Measurements from ENCODE around the gene TBC1D24. TPM values are rescaled to one million over a fixed set of nuclear protein-coding genes. Genes with fewer than 3 reads are reported as not detected.

Gene TBC1D24
- total RNA-seq, 1 experiment from 2014 or later = 24.6 TPM

GRCh38 chr16:2528161-2529060, 53.5 kb downstream of the TBC1D24 start:
- TF ChIP-seq ELF1 (IDR thresholded peaks at IDR 0.05; ENCODE audit: borderline replicate concordance, low read depth) (no peak), SP1 (IDR thresholded peaks at IDR 0.05; ENCODE audit: low read depth) (no peak), MAX (IDR thresholded peaks at IDR 0.05) (no peak), FOSL1 (IDR thresholded peaks at IDR 0.05; ENCODE audit: low read depth) (no peak)
- H3K27me3 ChIP-seq (ENCODE audit: insufficient read depth, low read length) = no peaks in the 10 kb centered on the region
- intact Hi-C loops (cut with micrococcal nuclease) = no loop called here
- H3K27ac ChIP-seq (ENCODE audit: low read depth, low read length) = no peak overlapping the region
- H3K4me2 ChIP-seq (ENCODE audit: low read length) = no peak overlapping the region
- CTCF ChIA-PET = no interaction called here
- H3K36me3 ChIP-seq (ENCODE audit: control insufficient read depth in 1 of 2, insufficient read depth in 2 of 2, low read length in 2 of 2) = peaks cover 10 to 35% of the 10 kb centered on the region in 2 experiments; a peak in 3 of 4 replicates
- H3K4me1 ChIP-seq (ENCODE audit: control insufficient read depth in 1 of 2, insufficient read depth in 2 of 2, low read length in 2 of 2) = peaks cover 2 to 25% of the 10 kb centered on the region in 2 experiments; a peak in 3 of 4 replicates
- no peaks in the 10 kb centered on the region for H3K9me2 ChIP-seq (ENCODE audit: insufficient read depth)
- RAD21 ChIA-PET (ENCODE audit: low non-redundant PET in 1 of 2, low total read pairs in 2 of 2, uncharacterized antibody in 2 of 2, unreplicated experiment in 2 of 2) = no interaction called here
- peaks cover 11% of the 10 kb centered on the region for H3K79me2 ChIP-seq (ENCODE audit: insufficient read depth, low read length)
- H2AFZ ChIP-seq (ENCODE audit: low read depth, low read length, poor library complexity, severe bottlenecking) = no peak overlapping the region
- H3K9me3 ChIP-seq (ENCODE audit: control insufficient read depth in 1 of 2, insufficient read depth in 1 of 2, low read depth in 1 of 2, low read length in 2 of 2) = no peaks in the 10 kb centered on the region
- DNase-seq (ENCODE audit: low read depth, low spot score) = no peak
- H3K9ac ChIP-seq (ENCODE audit: low read length) = no peak overlapping the region
- ATAC-seq = no peak
- no peaks in the 10 kb centered on the region for H4K20me1 ChIP-seq (ENCODE audit: insufficient read depth)
- no peak overlapping the region for H3K4me3 ChIP-seq (replicated peaks in 1 of 2; ENCODE audit: low read depth in 1 of 2, low read length in 2 of 2)
- no TSS peak for BruUV-seq (replicated peaks)
- POLR2A ChIA-PET = no interaction called here

DNA sequence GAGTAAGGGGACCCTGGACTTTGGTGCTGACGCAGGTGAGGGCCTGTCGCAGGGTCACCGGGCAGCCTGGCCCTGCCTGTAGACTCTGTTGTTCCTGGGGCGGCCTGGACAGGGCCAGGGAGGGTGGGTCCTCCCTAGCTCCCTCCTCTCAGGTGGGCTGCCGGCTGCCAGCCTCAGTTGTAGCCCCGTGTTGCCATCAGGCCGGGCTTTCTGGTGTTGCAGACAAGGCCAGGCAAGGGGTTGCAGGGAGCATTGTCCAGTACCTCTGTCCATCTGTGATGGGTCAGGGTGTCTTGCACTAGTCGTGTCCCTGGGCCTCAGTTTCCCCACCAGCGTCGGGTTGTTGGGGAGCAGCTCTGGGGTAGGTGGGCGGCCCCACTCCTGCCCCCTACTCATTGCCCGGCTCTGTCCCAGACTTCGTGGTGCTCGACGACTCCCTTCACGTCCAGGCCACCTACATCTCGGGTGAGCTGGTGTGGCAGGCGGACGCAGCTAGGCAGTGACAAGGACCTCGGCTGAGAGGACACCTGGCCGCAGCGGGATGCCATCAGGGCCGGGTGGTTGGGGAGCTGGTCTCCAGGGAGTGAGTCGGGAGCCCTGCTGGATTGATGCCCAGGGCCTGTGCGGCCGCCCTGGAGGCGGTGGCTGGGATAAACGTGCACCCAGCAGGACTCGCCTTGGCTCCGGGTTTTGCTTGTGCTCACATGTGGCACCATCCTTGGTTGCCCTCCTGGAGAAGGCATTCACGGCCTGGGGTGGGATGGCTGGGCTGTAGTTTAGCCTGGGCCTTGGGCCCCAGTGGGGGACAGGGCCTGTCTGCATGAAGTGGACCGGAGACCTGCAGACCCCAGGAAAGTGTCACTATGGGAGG, 54.4 kb downstream of the TBC1D24 start:
- no peaks in the 10 kb centered on the region for H3K27me3 ChIP-seq (ENCODE audit: insufficient read depth, low read length)
- ChIA-PET RAD21 (ENCODE audit: low non-redundant PET in 1 of 2, low total read pairs in 2 of 2, uncharacterized antibody in 2 of 2, unreplicated experiment in 2 of 2) (no interaction called here), POLR2A (no interaction called here), CTCF (no interaction called here)
- no peak overlapping the region for H3K27ac ChIP-seq (ENCODE audit: low read depth, low read length)
- TF ChIP-seq CBX3 (IDR thresholded peaks at IDR 0.05; ENCODE audit: low read depth) = no peak
- peak in 2 of 3 experiments; percentile 7 to 38; a peak in 1 of 6 replicates for TF ChIP-seq CTCF (IDR thresholded peaks at IDR 0.05 in 2 of 3, conservative IDR thresholded peaks at IDR 0.05 in 1 of 3; ENCODE audit: borderline replicate concordance in 1 of 3, insufficient read depth in 1 of 3, low read depth in 2 of 3, low read length in 2 of 3)
- no peak for TF ChIP-seq ZFX (IDR thresholded peaks at IDR 0.05)
- ATAC-seq = no peak
- no TSS peak for BruUV-seq (replicated peaks)
- H2AFZ ChIP-seq (ENCODE audit: low read depth, low read length, poor library complexity, severe bottlenecking) = no peak overlapping the region
- H3K4me2 ChIP-seq (ENCODE audit: low read length) = no peak overlapping the region
- H4K20me1 ChIP-seq (ENCODE audit: insufficient read depth) = no peaks in the 10 kb centered on the region
- peaks cover 9 to 29% of the 10 kb centered on the region in 2 experiments; a peak in 3 of 4 replicates for H3K36me3 ChIP-seq (ENCODE audit: control insufficient read depth in 1 of 2, insufficient read depth in 2 of 2, low read length in 2 of 2)
- H3K9ac ChIP-seq (ENCODE audit: low read length) = no peak overlapping the region
- no peak overlapping the region for H3K4me3 ChIP-seq (replicated peaks in 1 of 2; ENCODE audit: low read depth in 1 of 2, low read length in 2 of 2)
- no peak for DNase-seq (ENCODE audit: low read depth, low spot score)
- H3K9me2 ChIP-seq (ENCODE audit: insufficient read depth) = no peaks in the 10 kb centered on the region
- peaks cover 6% of the 10 kb centered on the region for H3K79me2 ChIP-seq (ENCODE audit: insufficient read depth, low read length)
- H3K9me3 ChIP-seq (ENCODE audit: control insufficient read depth in 1 of 2, insufficient read depth in 1 of 2, low read depth in 1 of 2, low read length in 2 of 2) = no peaks in the 10 kb centered on the region
- H3K4me1 ChIP-seq (ENCODE audit: control insufficient read depth in 1 of 2, insufficient read depth in 2 of 2, low read length in 2 of 2) = peaks cover 6 to 29% of the 10 kb centered on the region in 2 experiments; a peak in 3 of 4 replicates
- intact Hi-C loops (cut with micrococcal nuclease) = no loop called here
